T-helper 17 cell (primary cell): ENCODE measurements around the gene BMP2. TPM values are rescaled to one million over a fixed set of nuclear protein-coding genes. Genes with fewer than 3 reads are reported as not detected.
A peak's percentile ranks its signal among the peaks of the same experiment; 100 is the strongest.

Experiments used
- ATAC-seq: fragments of 150-1000 bp; cut with Tn5 transposase; 2 replicates; pipeline ENCODE4 v1.10.0; 2021; ENCODE audit warnings: mild to moderate bottlenecking, moderate library complexity
- DNase-seq, 3 donors: peaks; one replicate each; pipeline versions ENCODE4 v3.0.0 to v3.0.0-alpha.2; 2020 to 2021
- H3K9me3 ChIP-seq: one replicate; pipeline ENCODE4 v1.7.0; 2013; ENCODE audit warnings: low read length, mild to moderate bottlenecking; ENCODE audit not compliant: control insufficient read depth, poor library complexity, severe bottlenecking
- H3K27ac Mint-ChIP-seq: one replicate; pipeline ENCODE4 v1.8.0; 2022; ENCODE audit warnings: mild to moderate bottlenecking, moderate library complexity, mixed read lengths
- H3K27me3 Mint-ChIP-seq: one replicate; pipeline ENCODE4 v1.8.0; 2022; ENCODE audit warnings: mixed read lengths
- H3K36me3 Mint-ChIP-seq: one replicate; pipeline ENCODE4 v1.8.0; 2022; ENCODE audit warnings: low read depth, mixed read lengths
- H3K4me1 Mint-ChIP-seq: one replicate; pipeline ENCODE4 v1.8.0; 2022; ENCODE audit warnings: mild to moderate bottlenecking, mixed read lengths
- H3K4me3 Mint-ChIP-seq: one replicate; pipeline ENCODE4 v1.8.0; 2022; ENCODE audit warnings: mild to moderate bottlenecking, moderate library complexity, mixed read lengths
- total RNA-seq, 4 donors: library from RNA in 2 of 4; stranded (reverse) in 2 of 4; gene quantifications; one replicate each; pipeline ENCODE4 v1.2.3 and lab custom pipeline; 2022 to 2026

BMP2 gene
- total RNA-seq, 2 donors from 2014 or later = 0.07 TPM; not detected in 1

GRCh38 chr20:6828794-6829423 is 61.4 kb downstream of the BMP2 start:
- DNase-seq = no peak
- ATAC-seq = peak; percentile 59
- H3K27ac Mint-ChIP-seq = no peak overlapping the region
- H3K4me3 Mint-ChIP-seq = no peak overlapping the region
- H3K4me1 Mint-ChIP-seq = peaks cover 2% of the 10 kb centered on the region
- H3K27me3 Mint-ChIP-seq = no peaks in the 10 kb centered on the region
- H3K36me3 Mint-ChIP-seq = no peaks in the 10 kb centered on the region
- no peaks in the 10 kb centered on the region for H3K9me3 ChIP-seq

GRCh38 chr20:6829510-6830116 is 62.1 kb downstream of the BMP2 start:
- H3K9me3 ChIP-seq = no peaks in the 10 kb centered on the region
- Mint-ChIP-seq H3K36me3 (no peaks in the 10 kb centered on the region), H3K4me3 (no peak overlapping the region), H3K27ac (no peak overlapping the region), H3K4me1 (peaks cover 2% of the 10 kb centered on the region), H3K27me3 (no peaks in the 10 kb centered on the region)
- DNase-seq (no peak), ATAC-seq (no peak)
